ENCODE results near the gene TENM3.

- TF ChIP-seq POLR2AphosphoS5 (IDR thresholded peaks at IDR 0.05; ENCODE audit: borderline replicate concordance, low read depth, low read length) (no peak), EZH2 (IDR thresholded peaks at IDR 0.05) (no peak)
These were observed 581.8 kb downstream of the TENM3 start for GRCh38 chr4:182825003-182825402.
